ENCODE data around the gene HNRNPC.
"Not testable (repeated sequence)": the region's sequence is repeated elsewhere in the genome, so short reads cannot be mapped to it uniquely, and the experiment has no call there.

The HNRNPC gene

DNA sequence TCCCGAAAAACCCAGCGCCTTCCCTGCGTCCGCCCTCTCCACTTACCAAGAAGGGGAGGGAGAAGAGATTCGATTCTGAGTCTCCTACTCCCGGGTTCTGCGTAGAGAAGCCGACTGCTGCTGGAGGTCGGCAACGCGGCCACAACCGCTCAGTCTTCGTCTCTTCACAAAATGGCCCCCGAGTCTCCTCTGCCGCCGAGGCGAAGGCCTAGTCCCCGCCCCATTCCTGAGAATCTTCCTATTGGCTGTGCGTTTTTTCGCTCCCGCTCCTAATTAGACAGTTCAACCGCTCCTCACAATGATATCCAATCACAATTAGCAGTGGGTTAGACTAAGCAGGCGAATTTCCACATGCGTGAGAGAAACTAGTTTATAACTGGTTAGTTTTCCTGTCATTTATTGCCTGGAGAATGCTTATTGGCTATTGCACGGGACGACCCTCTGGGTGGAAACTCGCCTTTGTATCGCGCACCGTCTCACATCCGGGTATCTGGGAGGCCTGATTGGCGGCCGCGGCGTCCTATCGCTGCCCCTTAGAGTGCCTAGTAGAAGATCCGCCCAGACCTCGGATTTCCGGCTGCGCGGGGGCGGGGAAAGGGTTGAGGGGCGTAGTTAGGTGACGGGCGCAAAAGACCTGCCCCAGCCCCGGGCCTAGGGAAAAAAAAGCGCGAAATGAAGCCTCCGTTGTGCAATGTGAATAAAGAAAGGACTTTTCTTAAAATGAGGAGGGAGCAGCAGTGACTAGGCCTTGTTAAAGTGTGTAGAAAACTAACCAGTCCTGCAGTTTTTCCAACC, at the start of gene HNRNPC:
TSS of gene HNRNPC (minus strand) at position 191 of the 795 bp plus-strand sequence. CDS start 35,249 bp downstream, outside the sequence.
- DNase-seq: peak; percentile 100

DNA sequence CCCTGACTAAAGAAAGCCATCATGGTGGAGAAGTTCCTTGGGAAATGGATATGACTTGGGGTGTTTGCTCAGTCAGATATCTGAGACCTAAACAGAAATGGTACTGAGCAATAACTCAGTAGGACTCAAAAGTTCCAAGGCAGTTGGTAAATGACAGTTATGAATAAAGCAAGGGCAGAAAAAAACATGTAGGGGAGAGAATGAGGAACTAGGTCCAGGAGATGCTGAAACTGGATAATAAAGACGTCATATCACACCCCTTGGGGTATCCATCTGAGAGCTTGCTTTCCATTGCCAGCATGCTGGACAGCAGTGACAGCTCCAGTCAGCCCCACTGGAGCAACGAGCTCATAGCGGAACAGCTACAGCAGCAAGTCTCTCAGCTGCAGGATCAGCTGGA, 48.2 kb upstream of the HNRNPC start:
- DNase-seq: no peak

GRCh38 chr14:21313512-21313911, 44.3 kb upstream of the HNRNPC start:
- DNase-seq: no peak

- no peak for DNase-seq
Measured at GRCh38 chr14:21311614-21312013, 42.4 kb upstream of the HNRNPC start.

GRCh38 chr14:21309956-21310355, 40.7 kb upstream of the HNRNPC start:
- no peak for DNase-seq

DNA sequence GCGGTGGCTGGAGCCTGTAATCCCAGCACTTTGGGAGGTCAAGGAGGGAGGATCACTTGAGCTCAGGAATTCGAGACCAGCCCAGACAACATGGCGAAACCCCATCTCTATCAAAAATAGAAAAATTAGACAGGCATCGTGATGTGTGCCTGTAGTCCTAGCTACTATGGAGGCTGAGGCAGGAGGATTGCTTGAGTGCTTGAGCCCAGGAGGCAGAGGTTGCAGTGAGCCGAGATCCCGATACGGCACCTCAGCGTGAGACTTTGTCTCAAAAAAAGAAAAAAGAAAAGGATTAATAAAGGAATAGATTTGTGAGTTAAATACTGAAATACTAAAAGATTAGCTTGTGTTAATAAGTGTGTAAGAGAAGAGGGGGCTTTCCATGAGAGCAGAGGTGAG, 40.0 kb upstream of the HNRNPC start:
- peak; percentile 53 for DNase-seq

DNA sequence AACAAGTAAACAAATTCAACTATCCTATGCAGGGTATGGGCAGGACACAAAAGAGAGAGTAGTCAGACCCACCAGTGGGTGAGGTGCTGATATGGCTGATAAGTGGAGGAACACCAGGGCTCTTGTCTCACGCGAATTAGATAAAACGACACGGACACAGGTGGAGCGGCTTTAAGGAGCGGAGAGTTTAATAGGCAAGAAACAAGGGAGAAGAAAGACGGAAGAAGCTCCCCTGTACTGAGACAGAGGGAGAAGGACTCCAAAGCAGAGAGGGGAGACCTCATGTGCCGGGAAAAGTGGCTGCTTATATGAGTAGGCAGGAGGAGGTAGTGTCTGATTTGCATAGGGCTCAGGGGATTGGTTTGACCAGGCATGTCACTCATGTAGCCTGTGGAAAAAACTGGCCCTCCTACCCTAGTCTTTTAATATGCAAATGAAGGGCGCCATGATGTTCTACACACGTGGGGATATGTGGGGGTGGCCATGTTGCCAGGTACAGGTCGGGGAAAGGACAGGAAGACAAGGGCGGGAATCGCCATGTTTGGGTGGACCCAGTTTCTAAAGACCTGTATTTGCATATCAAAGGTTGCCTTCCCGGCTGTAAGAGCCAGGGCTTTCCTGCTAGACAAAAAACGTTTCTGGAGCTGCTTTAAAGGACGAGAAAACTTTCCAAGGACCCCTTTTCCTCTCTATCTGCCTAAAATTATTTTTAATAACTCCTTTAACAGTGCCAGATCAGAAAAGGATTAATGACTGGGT, 39.4 kb upstream of the HNRNPC start:
- peak; percentile 79 for DNase-seq

DNA sequence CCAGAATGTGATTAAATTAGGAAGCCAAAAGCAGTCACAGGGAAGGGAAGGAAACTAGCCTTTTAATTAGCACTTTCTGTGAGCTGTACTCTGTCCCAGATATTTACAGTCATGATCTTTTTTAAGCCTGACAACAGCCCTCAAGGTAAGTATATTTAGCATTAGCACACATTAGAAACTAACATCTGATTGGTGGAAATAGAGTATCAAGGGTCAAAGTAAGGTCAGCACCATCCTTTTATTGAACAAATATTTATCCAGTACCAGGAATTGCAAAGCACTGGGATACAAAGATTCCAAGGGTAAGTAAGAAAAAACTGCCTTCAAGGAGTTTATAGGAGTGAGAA, 38.9 kb upstream of the HNRNPC start:
- no peak for DNase-seq

GRCh38 chr14:21307637-21308036, 38.4 kb upstream of the HNRNPC start:
- DNase-seq: no peak

- not testable (repeated sequence) for DNase-seq
Measured at GRCh38 chr14:21302836-21303140, 33.5 kb upstream of the HNRNPC start.

GRCh38 chr14:21302013-21302835, 33.0 kb upstream of the HNRNPC start:
- DNase-seq: no peak

- peak; percentile 61 for DNase-seq
Measured at GRCh38 chr14:21300892-21301291, 31.6 kb upstream of the HNRNPC start.

DNA sequence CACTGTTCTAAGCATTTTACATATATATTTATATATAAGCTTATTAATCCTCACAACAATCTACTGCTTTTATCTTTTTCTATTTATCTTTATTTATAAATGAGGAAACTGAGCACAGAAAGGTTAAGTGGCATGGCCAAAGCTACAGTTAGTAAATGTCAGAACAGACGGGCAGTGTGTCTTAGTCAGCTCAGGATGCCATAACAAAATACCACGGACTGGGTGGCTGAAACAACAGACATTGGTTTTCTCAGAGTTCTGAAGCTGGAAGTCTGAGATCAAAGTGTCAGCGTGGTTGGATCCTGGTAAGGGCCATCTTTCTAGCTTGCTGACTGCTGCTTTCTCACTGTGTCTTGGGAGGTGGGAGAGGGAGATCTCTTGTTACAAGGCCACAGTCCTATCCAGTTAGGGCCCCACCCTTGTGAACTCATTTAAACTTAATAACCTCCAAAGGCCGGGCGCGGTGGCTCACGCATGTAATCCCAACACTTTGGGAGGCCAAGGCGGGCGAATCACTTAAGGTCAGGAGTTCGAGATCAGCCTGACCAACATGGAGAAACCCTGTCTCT, 30.4 kb upstream of the HNRNPC start:
- no peak for DNase-seq

DNA sequence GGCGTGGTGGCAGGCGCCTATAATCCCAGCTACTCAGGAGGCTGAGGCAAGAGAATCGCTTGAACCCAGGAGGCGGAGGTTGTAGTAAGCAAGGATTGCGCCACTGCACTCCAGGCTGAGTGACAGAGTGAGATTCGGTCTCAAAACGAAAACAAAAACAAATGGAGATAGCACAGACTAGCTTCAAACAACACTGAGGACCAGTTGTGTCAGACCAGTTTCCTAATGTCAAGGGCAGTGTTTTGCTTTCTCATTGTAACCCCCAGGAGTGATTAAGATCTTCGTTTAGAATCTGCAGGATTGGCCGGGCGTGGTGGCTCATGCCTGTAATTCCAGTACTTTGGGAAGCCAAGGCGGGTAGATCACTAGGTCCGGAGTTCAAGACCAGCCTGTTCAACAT, 29.1 kb upstream of the HNRNPC start:
- DNase-seq: no peak

DNA sequence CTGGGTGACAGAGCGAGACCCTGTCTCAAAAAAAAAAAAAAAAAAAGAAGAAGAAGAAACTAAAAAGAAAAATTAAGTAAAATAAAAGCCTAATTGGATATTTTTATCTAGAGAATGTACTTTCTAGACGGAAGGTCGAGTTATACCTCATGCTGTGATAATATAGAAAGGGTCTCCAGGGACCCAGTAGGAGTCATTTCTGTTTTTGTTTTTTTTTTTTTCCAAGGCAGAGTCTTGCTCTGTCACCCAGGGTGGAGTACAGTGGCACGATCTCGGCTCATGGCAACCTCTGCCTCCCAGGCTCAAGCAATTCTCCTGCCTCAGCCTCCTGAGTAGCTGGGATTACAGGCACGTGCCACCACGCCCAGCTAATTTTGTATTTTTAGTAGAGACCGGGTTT, 24.8 kb upstream of the HNRNPC start:
- not testable (repeated sequence) for DNase-seq

DNA sequence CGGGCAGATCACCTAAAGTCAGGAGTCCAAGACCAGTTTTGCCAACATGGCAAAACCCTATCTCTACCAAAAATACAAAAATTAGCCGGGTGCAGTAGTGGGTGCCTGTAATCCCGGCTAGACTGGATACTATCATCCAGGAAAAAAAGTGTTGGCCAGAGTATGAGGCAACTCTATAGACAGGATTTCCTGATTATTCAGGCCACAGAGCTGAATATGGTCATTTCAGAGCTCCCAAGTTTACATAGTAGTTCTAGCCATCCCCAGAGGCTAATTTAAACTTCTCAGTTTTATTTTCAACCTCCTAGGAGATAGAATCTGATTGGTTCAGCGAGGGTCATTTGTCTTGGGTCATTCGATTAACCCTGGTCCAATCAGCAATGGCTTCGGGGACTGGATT, 17.9 kb upstream of the HNRNPC start:
- DNase-seq: no peak

GRCh38 chr14:21286516-21286915, 17.3 kb upstream of the HNRNPC start:
- DNase-seq: not testable (repeated sequence)

- DNase-seq: not testable (repeated sequence)
Measured at GRCh38 chr14:21281917-21282316, 12.7 kb upstream of the HNRNPC start.

DNA sequence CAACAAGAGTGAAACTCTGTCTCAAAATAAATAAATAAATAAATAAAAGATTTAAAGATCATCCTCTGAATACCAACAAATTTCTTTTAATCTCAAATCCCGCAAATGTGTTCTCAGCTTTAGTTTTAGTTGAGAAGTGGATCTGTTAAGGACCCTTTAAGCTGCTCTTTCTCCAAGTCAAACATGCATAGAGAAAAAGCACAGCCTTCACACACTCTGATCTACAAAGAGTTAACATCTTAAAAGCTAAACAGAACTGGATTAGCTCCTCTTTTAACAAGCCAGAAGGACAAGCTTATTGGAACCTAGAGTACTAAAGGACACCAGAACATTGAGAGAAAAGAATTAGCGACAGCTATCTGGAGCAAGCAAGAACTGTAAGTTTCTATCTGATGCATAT, 10.5 kb upstream of the HNRNPC start, which contains the start of gene RPGRIP1:
TSS of gene RPGRIP1 (plus strand) at position 301 of the 400 bp plus-strand sequence. CDS start 7,894 bp downstream, outside the sequence.
- DNase-seq: no peak

- no peak for DNase-seq
Measured at GRCh38 chr14:21278632-21279031, 9.4 kb upstream of the HNRNPC start.

- DNase-seq: no peak
Measured at GRCh38 chr14:21275261-21275858, 6.1 kb upstream of the HNRNPC start.

DNA sequence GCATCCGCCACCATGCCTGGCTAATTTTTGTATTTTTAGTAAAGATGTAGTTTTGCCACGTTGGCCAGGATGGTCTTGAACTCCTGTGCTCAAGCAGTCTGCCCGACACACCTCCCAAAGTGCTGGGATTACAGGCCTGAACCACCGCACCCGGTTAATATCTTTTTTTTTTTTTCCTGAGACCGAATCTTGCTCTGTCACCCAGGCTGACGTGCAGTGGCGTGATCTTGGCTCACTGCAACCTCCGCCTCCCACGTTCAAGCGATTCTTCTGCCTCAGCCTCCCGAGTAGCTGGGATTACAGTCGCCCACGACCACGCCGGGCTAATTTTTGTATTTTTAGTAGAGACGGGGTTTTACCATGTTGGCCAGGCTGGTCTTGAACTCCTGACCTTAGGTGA, 3.4 kb upstream of the HNRNPC start:
- DNase-seq: not testable (repeated sequence)

Data from activated CD8-positive, alpha-beta memory T cell treated with anti-CD3 and anti-CD28 coated beads, Interleukin-2, amount 50 U/mL, for 48 hours (primary cell).